GM21447 (cell line): ENCODE data around the gene SENP2.
"Not testable (repeated sequence)": the region's sequence is repeated elsewhere in the genome, so short reads cannot be mapped to it uniquely, and the experiment has no call there.

ENCODE experiments used
- ATAC-seq: cut with Tn5 transposase; IDR thresholded peaks from one replicate; pipeline ENCODE4 v1.9.1; 2021; ENCODE audit not compliant: unreplicated experiment

SENP2 gene

GRCh38 chr3:185585859-185586685 is at the start of gene SENP2:
Gene SENP2 (plus strand): TSS chr3:185586295. CDS start chr3:185586414, 119 bp downstream.
- peak; percentile 94 for ATAC-seq

GRCh38 chr3:185537369-185537970 is 48.6 kb upstream of the SENP2 start:
- peak; percentile 99 for ATAC-seq

GRCh38 chr3:185539934-185540333 is 46.2 kb upstream of the SENP2 start:
- no peak for ATAC-seq

GRCh38 chr3:185540695-185541094 is 45.4 kb upstream of the SENP2 start:
- no peak for ATAC-seq

GRCh38 chr3:185549122-185549521 is 37.0 kb upstream of the SENP2 start:
- no peak for ATAC-seq

GRCh38 chr3:185549651-185550111 is 36.4 kb upstream of the SENP2 start:
- no peak for ATAC-seq

GRCh38 chr3:185552358-185552877 is 33.7 kb upstream of the SENP2 start, which contains the start of gene LIPH:
Gene LIPH (minus strand): TSS chr3:185552588. CDS start chr3:185552471, 117 bp downstream.
- peak; percentile 88 for ATAC-seq

- no peak for ATAC-seq
Observed at GRCh38 chr3:185555101-185555501, 31.0 kb upstream of the SENP2 start.

- ATAC-seq: no peak
Observed at GRCh38 chr3:185555860-185556347, 30.2 kb upstream of the SENP2 start.

GRCh38 chr3:185556640-185557039 is 29.5 kb upstream of the SENP2 start:
- ATAC-seq: not testable (repeated sequence)

- no peak for ATAC-seq
Observed at GRCh38 chr3:185558395-185558794, 27.7 kb upstream of the SENP2 start.

- ATAC-seq: no peak
Observed at GRCh38 chr3:185559706-185560090, 26.4 kb upstream of the SENP2 start.

- ATAC-seq: no peak
Observed at GRCh38 chr3:185560676-185561075, 25.4 kb upstream of the SENP2 start.

GRCh38 chr3:185561374-185561943 is 24.6 kb upstream of the SENP2 start:
- no peak for ATAC-seq

GRCh38 chr3:185561958-185562357 is 24.1 kb upstream of the SENP2 start:
- ATAC-seq: no peak

- ATAC-seq: no peak
Observed at GRCh38 chr3:185572183-185572582, 13.9 kb upstream of the SENP2 start.

- peak; percentile 94 for ATAC-seq
Observed at GRCh38 chr3:185575108-185575869, 10.8 kb upstream of the SENP2 start.

- ATAC-seq: no peak
Observed at GRCh38 chr3:185582236-185582635, 3.9 kb upstream of the SENP2 start.

- no peak for ATAC-seq
Observed at GRCh38 chr3:185582871-185583270, 3.2 kb upstream of the SENP2 start.

GRCh38 chr3:185583925-185584324 is 2.2 kb upstream of the SENP2 start:
- no peak for ATAC-seq

GRCh38 chr3:185584686-185585085 is 1.4 kb upstream of the SENP2 start:
- ATAC-seq: no peak
